Medulla oblongata (tissue), 1 donor: ENCODE results near the gene CACHD1.
"Not testable (repeated sequence)": the region's sequence is repeated elsewhere in the genome, so short reads cannot be mapped to it uniquely, and the experiment has no call there.

Source experiments
- DNase-seq: peaks from one replicate; pipeline ENCODE4 v3.0.0-alpha.2; 2015; ENCODE audit errors: extremely low spot score

CACHD1 gene

DNA sequence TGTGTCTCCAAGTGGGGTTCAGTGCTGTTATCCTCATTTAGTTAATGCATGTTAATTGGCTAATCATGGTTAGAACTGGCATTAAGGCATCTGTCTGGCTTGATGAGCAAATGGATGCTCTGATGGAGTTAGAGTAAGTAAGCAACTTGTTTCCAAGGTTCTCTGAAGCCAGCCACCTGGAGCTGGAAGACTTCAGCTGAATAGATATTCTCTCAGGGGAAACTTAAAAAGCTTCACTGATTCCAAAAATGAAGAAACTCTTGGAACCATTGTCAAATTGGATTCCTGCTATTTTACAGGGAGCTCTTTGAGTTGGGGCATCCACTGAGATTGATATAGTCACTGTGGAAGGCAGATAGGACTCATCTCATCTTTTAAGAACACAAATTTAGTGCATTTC is 118.9 kb downstream of the CACHD1 start:
- no peak for DNase-seq

DNA sequence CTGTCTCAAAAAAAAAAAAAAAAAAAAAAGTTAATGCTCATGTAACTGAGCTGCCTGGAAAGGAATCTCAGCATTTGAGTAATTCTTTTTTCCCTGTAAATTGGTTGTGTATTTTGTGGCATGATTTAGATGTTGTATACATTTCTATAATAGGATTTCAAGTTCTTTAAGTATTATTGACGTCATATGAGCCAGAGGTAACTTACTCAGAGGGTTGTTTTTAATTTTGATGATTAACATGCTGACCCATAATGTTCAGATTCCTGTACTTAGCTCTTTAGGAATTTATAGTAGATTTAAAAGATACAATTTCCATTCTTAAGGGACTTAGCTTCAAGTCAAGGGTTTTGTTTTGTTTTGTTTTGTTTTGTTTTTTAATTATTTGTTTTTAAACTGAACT is 120.4 kb downstream of the CACHD1 start:
- DNase-seq, result no peak

DNA sequence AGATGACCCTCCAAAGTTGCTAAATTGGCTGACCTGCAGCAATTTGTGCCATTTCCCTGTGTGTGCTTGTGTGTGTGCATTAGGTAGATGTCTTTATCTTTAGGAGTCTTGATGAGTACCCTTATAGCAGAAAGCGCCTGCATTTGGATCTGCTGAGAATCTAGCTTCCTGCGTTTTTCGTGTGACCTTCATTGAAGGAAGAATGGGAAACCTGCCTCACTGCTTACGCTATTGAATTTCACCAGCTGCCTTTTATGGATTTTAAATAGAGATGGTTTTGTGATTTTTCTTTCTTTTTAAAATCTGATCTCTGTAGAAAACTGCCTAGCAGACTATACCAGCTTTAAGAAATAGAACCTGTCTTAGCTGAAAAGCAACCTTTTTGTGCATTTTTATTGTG is 124.5 kb downstream of the CACHD1 start:
- peak; percentile 15 for DNase-seq

DNA sequence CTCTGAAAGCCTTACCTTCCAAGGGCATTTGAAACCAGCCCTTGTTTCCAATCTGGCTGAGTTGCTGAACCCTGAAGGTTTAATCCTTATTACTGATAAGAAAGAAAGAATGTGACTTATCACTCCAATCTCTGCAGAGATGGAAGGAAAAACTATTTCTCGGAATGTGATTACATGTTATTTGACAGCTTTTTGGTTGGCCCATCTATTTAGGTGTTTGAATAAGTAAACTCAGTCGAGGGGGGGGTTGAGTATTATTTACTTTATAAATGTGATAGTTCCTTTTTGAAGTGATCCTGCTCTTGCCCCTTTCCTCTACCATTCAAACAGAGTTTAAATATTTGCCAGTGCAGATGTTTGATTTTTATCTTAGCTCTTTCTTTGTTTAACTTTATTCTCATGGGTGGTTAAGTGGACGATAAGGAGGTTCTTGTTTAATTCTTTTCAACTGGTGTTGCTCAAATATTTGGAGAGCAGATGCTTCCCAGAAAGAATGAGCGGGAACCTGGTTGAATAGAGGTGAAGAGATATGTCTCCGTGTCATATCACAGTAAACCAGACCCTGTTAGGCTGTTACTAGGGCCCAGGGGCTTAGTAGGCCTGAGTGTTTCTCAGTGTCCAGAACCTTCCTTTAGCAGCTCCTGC is 126.1 kb downstream of the CACHD1 start:
- DNase-seq, result no peak

DNA sequence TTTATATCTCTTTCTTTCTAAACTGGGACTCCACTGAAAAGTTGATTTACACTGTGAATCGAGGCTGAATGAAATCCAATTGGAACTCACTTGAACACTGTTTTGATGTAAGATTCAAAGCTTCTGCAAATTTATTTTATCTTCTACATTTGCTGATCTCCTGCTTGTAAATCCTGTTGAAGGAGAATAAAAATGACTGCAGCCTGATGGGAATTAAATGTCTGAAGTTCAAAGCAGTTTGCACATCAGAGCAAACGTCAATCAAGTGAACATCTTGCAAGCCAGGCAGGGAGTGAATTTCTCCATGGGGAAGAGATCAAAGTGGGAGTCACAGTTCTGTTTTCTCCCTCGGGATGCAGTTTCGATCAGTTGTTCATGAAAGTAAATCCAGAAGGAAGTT is 127.2 kb downstream of the CACHD1 start:
- DNase-seq, result no peak

DNA sequence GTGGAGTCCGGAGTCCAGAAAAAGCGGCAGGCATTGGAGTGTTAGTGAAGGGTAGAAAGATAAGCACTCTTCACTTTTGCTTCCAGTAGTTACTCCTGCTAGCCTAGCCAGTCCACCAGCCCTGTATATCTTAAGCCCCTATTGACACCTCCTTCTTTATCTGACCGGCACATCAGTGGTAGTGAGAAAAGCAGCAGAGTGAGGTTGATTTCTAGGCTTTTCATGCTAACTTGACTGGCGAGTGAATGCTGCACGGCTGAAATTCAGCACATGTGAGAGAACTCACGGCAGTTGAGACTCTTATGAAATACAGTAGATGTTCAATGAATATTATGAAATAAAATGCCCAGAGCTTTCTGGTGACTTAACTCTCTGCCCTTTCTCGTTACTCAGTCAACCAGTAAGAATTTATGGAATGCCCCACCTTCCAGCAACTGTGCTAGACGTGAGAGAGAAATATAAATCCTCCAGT is 128.2 kb downstream of the CACHD1 start:
- DNase-seq, result no peak

DNA sequence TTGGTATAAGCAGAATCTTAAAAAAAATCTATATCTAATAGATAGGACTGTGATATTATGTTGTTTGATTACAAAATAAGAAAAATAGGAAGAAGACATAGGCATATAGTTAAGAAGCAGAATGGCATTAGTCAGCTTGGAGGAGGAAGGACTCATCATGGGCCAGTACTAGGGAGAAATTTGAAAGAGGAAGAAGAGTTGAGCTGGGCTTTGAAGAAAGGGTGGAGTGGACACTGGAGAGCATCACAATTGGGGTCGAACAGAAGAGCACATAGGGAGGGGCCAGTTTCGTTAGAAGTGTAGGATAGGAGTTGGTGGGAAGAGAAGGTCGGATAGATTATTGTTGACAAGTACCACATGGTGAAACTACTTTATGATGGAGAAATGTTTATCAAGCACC is 129.3 kb downstream of the CACHD1 start:
- DNase-seq, result no peak

DNA sequence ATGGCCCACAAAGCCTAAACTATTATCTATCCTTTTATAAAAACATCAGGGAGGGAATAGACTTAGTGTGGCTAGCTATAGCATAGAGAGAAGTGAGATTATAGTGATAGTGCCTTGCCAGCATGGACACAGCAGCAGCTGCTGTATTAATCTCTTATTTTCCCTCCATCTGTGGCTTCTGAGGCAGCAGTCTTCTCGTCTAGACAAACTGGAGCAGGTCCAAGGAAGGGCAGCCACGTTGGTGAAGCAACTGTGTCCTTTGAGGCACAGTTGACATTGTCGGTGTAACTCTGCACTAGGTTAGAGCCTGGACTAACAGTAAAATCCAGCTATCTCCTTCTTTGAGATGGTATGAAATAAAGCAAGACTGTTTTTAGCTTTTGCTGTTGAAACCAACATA is 131.3 kb downstream of the CACHD1 start:
- no peak for DNase-seq

DNA sequence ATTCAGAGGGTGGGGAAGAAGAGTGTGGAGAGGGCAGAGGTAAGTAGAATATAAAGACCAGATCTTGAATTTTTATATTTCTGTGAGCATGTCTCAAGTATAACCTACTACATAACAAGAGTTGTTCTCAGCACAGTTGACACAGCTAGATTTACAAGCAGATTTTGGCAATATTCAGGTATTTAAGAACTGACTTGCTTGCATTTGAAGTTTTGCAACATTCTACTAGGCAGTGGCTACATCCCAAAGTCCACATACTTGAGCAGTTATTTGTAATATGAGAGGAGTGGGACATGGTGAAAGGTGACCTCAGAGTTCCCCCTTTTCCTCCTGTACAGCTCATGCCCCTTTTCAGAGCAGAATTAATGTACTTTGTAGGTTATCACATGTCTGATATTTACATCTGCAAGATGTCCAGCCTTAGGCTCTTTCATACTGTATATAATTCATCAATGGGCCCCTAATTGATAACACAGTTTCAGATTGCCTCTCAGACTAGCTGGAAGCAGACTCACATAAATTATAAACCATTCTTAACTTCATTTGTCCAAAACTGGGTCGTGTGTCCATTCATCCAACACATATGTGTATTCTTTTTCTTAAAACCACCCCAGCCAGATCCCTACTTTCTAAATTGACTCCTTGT is 138.2 kb downstream of the CACHD1 start:
- no peak for DNase-seq

DNA sequence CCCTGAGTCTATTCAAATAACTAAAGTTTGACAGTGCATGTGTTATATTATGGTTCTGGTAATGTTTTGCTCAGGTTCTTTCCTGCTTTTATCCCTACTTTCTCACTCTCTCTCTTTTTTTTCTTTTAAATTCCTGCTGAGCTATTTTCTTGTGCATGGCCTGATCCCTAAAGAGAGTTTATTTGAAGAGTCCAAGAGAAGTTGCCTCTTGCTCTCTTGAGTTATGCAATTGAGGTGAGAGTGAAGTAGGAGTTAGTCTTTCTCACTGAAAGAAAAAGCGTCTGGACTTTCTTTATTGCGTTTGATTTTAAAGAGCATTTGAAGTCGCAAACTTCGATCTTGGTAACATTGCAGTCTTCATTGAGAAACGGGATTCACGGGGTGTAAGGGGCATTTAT is 138.7 kb downstream of the CACHD1 start:
- no peak for DNase-seq

DNA sequence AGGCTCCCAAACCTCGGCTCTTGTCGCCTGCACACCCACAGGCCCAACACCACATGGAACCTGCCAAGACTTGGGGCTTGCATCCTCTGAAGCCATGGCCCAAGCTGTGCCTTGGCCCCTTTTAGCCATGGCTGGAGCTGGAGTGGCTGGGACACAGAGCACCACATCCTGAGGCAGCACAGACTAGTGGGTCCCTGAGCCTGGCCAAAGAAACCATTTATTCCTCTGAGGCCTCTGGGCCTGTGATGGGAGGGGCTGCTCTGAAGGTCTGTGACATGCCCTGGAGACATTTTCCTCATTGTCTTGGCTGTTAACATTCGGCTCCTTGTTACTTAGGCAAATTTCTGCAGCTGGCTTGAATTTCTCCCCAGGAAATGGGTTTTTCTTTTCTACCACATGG is 141.0 kb downstream of the CACHD1 start:
- DNase-seq, result not testable (repeated sequence)

DNA sequence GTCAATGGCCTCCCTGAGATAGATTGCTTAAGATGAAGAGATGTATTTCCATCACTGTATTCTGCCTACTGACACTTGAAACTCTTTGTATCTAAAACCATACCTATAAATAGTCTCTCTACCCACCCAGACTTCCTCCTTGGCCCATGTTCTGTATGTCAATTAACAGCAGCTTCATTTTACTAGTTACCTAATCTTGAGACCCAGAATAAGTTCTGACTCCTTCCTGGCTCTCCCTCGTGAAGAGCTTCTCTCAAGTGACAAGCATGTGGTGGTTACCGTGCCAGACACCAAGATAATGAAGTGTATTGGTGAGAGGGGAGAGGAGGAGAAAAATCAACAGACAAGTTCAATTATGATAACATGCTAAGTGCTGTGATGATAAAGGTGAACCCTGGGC is 146.1 kb downstream of the CACHD1 start:
- no peak for DNase-seq

DNA sequence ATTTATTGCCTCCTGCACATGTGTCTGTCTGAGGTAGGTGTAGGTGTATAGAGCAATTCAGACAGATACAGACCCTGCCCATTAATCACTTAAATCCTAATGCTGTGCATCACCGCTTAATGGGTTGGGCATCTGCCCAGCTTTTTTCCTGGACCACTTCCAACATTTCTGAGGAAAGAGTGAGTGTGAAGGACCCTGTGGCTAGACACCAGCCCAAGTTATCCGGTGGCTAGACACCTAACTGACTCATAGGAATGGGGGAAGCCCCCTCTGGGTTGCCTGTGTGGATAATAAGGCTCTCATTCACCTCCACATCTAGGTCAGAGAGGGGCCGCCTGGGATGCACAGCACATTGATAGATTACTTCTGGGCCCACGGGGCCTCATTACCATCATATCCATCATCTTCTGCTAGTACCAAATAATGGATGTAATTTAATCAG is 153.8 kb downstream of the CACHD1 start:
- no peak for DNase-seq

DNA sequence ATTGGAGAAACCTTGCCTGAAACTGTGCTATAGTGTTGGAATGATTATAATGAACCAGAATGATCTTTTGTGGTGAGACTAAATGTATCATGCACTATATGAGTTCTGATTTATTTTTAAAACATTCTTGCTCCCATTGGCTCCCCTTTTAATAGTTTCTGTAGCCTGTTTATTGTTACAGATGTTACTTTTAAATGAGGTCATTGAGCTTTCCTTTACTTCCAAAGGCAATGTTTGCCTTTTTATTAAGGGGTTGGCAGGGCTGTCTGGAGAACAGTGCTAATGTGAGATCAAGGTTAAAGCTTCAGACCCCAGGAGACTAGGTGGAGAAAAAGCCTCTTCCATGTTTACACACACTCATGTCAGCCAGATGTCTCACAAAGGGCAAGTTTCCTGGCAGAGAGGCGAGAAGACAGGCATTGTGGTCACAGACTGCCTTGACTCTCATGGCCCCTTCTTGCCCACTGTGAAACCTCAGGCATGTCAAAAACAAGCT is 154.3 kb downstream of the CACHD1 start:
- DNase-seq, result no peak

DNA sequence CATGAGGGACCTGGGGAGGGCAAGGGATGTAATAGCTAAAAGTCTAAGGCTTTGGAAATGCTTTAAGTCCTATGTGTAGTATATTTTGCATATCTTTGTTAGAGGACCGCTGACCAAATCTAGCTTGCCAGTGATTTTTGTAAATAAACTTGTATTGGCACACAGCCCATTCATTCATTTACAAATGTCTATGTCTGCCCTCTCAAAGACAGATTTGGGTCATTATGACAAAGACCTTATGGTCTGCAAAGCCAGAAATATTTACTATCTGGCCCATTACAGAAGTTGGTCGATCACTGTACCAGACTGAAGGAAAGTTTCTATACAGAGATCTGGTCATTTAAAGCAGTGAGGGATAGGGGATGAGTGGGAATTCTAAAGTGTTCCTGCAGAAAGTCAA is 154.9 kb downstream of the CACHD1 start:
- DNase-seq, result no peak

DNA sequence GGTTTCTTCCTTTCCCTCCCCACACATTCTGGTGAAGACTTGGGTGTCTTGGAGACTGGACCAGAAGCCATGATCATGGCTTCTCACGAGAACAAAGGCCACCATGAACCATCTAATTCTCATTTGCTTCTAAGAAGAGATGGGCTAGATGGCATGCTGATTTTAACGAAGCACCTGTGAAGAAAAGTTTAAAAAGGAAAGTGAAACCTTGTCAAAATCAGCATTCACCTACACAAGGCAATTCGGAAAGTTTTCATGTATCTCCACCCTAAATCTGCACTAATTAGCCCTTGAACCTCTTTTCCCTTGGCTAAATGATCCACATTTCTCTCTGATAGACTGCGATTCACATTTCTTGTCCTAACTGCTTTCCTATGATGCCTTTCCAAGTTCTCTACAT is 160.7 kb downstream of the CACHD1 start:
- no peak for DNase-seq

DNA sequence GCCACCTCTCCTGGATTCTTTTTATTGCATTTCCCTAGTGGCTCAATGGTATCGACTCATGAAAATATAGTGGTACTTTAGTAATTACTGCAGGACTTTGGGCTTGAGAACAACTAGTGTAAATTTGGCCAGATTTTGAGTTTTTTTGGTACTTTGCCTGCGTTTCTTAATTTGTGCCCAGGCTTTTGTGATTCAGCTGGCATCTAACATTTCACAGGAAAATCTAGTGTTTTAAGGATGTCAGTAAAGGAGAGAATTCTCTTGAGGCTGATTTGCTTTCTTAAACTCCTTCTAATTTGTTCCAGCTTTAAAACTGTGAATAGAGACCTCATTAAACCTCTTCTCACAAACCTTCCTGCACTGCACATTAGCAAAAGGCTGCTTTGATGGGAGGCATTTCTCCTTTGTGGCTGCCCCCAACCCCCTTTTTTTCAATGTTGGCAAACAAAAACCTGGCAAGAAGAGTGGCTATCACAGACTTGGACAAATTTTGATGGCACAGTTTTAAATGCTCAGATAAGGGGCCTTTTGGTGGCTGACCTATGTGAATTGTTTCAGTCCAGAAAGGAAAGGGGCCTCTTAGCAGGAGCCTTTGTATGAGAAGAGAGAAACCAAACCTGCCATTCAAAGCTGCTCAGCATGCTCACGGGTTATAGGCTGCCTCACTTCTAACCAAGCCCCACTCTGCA is 161.6 kb downstream of the CACHD1 start:
- peak; percentile 57 for DNase-seq

DNA sequence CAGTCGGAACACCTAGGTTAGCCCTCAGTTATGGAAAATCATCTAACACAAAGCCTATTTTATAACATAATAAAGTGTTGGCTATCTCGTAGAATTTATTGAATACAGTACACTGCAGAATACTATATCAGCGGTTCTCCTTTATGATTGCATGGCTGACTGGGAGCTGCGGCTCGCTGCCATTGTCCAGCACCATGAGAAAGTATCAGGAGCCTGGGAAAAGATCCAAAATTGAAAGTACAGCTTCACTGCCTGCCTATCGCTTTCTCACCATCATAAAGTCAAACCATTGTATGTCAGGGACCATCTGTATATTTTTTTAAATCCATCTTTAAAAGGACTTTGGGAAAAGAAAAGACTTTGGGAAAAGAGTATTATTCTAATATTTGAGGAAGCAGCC is 163.0 kb downstream of the CACHD1 start:
- DNase-seq, result no peak

DNA sequence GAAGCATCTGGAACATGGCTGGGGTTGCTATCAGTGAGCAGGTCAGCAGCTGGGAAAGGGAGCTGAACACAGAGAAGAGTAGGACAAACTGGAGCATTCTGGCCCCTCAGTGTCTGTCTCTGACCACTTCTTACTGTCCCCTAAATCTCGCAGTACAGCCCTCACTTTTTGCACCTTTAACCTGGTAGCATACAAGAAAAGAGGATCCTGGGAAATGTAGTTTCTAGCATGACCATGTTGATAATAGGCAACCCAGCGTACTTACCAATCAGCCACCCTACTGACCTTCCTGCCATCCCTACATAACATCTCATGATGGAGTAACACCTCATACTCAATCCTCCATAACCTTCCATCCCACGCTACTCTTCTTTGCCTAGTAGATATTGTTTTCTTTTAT is 175.8 kb downstream of the CACHD1 start:
- no peak for DNase-seq

DNA sequence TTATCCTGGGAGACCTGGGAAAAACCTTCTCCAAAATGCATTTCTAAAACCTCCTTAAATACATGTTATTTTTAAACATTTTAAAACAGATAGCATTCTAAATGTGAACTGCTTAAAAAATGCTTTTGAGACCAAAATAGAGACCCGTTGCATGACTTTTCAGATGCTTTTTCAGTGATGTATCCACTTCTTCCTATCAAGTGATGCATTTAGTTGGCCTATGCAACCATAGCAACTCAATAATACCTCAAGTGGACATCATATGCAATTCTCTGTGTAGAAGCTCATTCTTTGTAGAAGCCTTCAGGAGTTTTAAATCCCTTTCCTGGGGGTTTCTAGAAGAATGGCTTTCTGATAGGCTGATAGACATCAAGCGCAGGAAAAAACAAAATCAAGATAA is 180.5 kb downstream of the CACHD1 start:
- DNase-seq, result no peak

DNA sequence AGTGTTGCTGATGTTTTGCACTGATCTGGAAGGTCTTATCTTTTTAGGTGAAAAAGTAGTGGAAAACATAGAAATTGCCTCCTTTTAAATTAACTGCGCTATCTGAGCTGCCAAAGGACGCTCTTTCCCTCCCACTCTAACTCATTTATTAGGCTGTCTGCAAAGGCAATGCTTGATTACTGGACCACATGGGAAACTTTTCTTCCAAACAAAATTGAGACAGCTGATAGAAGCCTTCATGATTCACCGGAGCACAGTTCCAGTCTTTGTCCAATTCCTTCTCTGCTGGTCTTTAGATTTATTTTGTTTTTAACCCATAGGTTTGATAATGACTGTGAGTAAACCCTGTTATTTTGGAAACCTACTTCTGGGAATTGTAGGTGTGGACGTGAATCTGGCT is 181.9 kb downstream of the CACHD1 start:
- no peak for DNase-seq

DNA sequence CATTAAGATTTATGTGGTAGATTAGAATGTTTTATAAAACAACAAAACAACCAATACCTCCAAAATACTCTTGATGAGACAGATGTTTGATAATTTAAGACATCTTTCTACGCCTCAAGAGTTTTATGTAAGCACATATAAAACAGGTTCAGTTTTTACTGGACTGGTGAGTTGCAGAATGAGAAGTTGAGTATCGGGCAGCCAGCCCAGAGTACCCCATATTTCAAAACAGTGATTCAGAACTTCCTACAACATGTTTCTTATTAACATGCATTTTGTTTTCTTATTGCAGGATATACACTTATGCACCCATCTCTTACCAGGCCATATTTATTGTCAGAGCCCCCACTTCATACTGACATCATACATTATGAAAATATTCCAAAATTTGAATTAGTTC is 183.5 kb downstream of the CACHD1 start:
- no peak for DNase-seq
